GM12872 (cell line): ENCODE measurements around the gene EPB41L1.

ENCODE experiments used
- CTCF ChIP-seq: IDR thresholded peaks from 3 replicates; pipeline ENCODE4 v1.5.1; 2011; ENCODE audit warnings: low read depth, mild to moderate bottlenecking, low read length, moderate library complexity; ENCODE audit not compliant: insufficient read depth

Gene EPB41L1

DNA sequence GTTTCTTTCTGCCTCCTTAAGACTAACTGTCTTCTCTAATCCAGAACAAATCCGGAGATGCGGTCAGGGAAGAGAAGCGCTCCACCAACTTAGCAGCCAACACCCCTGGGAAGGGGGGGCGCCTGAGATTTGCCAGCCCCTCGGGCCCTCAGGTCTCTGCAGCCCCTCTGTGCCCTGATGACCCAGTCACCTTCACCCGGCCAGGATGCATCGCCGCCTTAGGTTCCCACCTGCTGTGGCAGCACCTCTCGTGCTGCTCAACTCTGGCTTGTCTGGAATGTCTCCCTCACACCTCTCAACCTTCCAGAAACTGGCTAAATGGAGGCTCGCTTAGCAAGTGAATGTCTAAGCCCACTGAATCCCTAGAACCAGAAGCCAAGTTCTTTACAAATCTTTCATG lies 53.7 kb downstream of the EPB41L1 start:
- TF ChIP-seq CTCF = no peak

DNA sequence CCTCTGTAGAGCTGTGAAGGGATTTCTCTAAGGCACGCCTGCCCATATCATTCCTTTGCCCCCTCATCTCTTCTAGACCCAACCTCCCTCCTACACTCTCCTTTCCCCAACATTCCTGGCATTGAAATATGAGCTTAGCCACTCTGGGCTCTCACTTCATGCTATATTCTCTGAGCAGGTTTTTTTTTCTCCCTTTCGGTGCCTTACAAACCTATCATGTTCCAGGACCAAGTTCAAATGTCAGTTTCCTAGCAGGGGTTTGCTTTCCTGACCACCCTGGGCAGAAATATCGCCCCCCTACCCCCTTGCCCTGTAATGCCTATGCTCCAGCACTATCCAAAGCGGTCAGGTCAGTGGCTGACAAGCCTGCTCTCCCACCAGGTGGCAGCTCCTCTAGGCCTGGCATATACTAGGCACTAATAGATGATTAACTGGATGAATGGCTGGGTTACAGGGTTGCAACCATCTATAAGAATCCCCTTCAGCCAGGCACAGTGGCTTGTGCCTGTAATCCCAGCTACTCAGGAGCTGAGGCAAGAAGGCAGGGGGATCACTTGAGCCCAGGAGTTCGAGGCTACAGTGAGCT lies 56.0 kb downstream of the EPB41L1 start:
- 0 out of 3 replicates have a peak, but pooled peaks have one; percentile 19 for TF ChIP-seq CTCF

- TF ChIP-seq CTCF = no peak
Measured at GRCh38 chr20:36213362-36213761, 58.8 kb downstream of the EPB41L1 start.

DNA sequence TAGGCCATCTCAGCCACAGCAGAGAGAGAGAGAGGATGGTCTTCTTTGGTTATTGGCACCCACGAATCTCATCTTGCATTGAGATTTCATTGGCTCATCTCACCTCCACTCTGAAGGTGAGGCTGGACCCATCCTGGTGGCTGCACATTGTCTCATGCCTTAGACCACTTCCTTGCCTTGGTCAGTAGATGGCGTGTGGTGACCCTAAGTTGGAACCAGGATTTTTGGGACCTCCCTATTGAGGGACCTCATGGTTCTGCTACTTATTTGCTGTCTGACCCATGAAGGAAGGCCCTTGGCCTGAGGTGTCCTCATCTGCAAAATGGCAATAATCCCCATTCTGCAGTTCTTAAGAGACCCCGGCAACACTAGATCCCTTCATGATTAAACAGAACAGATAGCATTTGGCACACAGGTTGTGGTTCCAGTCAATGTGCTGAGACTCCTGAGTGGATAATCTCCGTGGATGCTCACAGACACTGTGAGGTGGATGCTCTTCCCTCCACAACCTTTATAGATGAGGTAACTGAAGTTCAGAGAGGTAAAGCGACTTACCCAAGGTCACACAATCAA lies 60.2 kb downstream of the EPB41L1 start:
- TF ChIP-seq CTCF = peak; percentile 81

GRCh38 chr20:36215778-36216177 lies 61.2 kb downstream of the EPB41L1 start:
- no peak for TF ChIP-seq CTCF

GRCh38 chr20:36216314-36217025 lies 61.9 kb downstream of the EPB41L1 start:
- TF ChIP-seq CTCF = no peak

DNA sequence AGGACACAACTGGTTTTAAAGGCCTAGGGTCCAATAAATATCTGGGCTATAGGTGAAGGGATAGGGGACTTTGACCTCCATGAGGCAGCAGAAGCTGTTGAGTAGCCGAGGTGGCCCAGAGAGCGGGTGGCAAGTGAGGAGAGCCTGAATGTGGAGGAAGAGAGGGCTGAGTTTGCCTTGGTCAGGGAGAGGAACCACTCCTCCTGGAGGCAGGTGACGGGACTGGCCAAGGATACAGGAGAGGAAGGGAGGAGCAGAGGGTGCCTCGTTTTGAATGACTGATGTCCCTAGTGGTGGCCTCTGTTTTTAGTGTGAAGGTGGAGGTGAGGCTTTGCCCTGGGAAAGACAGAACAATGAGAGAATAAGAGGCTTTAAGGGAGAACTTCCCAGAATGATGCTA lies 62.7 kb downstream of the EPB41L1 start:
- peak; percentile 25; the same call in 1 of the 3 replicates for TF ChIP-seq CTCF
